OCI-LY7 (cell line): ENCODE data around the gene TBC1D21. TPM values are rescaled to one million over a fixed set of nuclear protein-coding genes. Genes with fewer than 3 reads are reported as not detected.

Experiments used
- BruUV-seq: library from RNA; stranded (reverse); fragments of 400-500 nt; replicated peaks from 2 replicates; lab custom pipeline; 2021; lab: Mats Ljungman, UMichigan
- CTCF ChIA-PET: fragments of 300-600 bp; sonication (Branson Sonifier 250); formaldehyde crosslinking; loops from one replicate; lab custom pipeline; 2022; ENCODE audit warnings: antibody characterized with exemption; ENCODE audit not compliant: unreplicated experiment; lab: Charles Lee
- POLR2A ChIA-PET: fragments of 300-600 bp; sonication (Branson Sonifier 250); formaldehyde crosslinking; loops from one replicate; lab custom pipeline; 2022; ENCODE audit warnings: antibody characterized with exemption; lab: Charles Lee
- DNase-seq: peaks from one replicate; pipeline ENCODE4 v3.0.0-alpha.2; 2015; ENCODE audit warnings: low spot score
- H2AFZ ChIP-seq: fragments of 200-600 bp; sonication (generic), shearing (Covaris generic); 2 replicates; pipeline ENCODE4 v1.6.1; 2014; ENCODE audit warnings: mild to moderate bottlenecking, antibody characterized with exemption, low read length, moderate library complexity
- H3K27ac ChIP-seq: fragments of 200-600 bp; sonication (generic); 2 replicates; pipeline ENCODE4 v1.5.1; 2014; ENCODE audit warnings: mixed run types, low read depth, mild to moderate bottlenecking, moderate library complexity, low read length, inconsistent platforms; ENCODE audit not compliant: poor library complexity, severe bottlenecking
- H3K36me3 ChIP-seq: fragments of 200-600 bp; sonication (generic); 2 replicates; pipeline ENCODE4 v1.6.1; 2014; ENCODE audit warnings: mild to moderate bottlenecking, antibody characterized with exemption, low read length, moderate library complexity, mixed read lengths; ENCODE audit not compliant: insufficient read depth
- H3K4me1 ChIP-seq: fragments of 200-600 bp; sonication (generic); 2 replicates; pipeline ENCODE4 v1.5.1; 2014; ENCODE audit warnings: mild to moderate bottlenecking, low read length; ENCODE audit not compliant: insufficient read depth, poor library complexity, severe bottlenecking
- H3K4me2 ChIP-seq: fragments of 200-600 bp; sonication (generic); 2 replicates; pipeline ENCODE4 v1.6.1; 2014; ENCODE audit warnings: mild to moderate bottlenecking, low read length
- H3K4me3 ChIP-seq: fragments of 200-600 bp; sonication (generic); 2 replicates; pipeline ENCODE4 v1.5.1; 2014; ENCODE audit warnings: mild to moderate bottlenecking, low read depth, low read length; ENCODE audit not compliant: poor library complexity, severe bottlenecking
- H3K79me2 ChIP-seq: fragments of 200-600 bp; sonication (generic); 2 replicates; pipeline ENCODE4 v1.6.1; 2016; ENCODE audit warnings: low read depth, mild to moderate bottlenecking, low read length, moderate library complexity, mixed read lengths; ENCODE audit not compliant: insufficient read depth
- H3K9me2 ChIP-seq: fragments of 200-600 bp; sonication (generic); 2 replicates; pipeline ENCODE4 v1.6.1; 2016; ENCODE audit warnings: mild to moderate bottlenecking, low read length, mixed read lengths; ENCODE audit not compliant: insufficient read depth
- H3K9me3 ChIP-seq: fragments of 200-600 bp; sonication (generic); 2 replicates; pipeline ENCODE4 v1.6.1; 2014; ENCODE audit warnings: mild to moderate bottlenecking, mixed run types, low read length, mixed read lengths
- H4K20me1 ChIP-seq: fragments of 200-600 bp; sonication (generic); 2 replicates; pipeline ENCODE4 v1.6.1; 2014; ENCODE audit warnings: mild to moderate bottlenecking, antibody characterized with exemption, low read length, moderate library complexity, mixed read lengths; ENCODE audit not compliant: insufficient read depth
- CTCF ChIP-seq: fragments of 200-600 bp; sonication (generic); conservative IDR thresholded peaks from 2 replicates; pipeline ENCODE4 v1.5.1; 2014; ENCODE audit warnings: mild to moderate bottlenecking, antibody characterized with exemption, low read length, moderate library complexity, mixed read lengths
- EZH2phosphoT487 ChIP-seq: fragments of 200-600 bp; sonication (generic); IDR thresholded peaks from 2 replicates; pipeline ENCODE4 v1.6.1; 2018; ENCODE audit warnings: low read depth, borderline replicate concordance, mild to moderate bottlenecking, mixed run types, antibody characterized with exemption, low read length, moderate library complexity, mixed read lengths
- intact Hi-C: fragments of 100-400 bp; cut with micrococcal nuclease; formaldehyde crosslinking; loops from one replicate; pipeline ENCODE4 v1.10.0; 2022; ENCODE audit not compliant: unreplicated experiment
- total RNA-seq, 2 experiments: library from RNA; depleted of rRNA in 1 of 2; stranded (reverse); fragments of >200 nt in 1 of 2; shearing (Covaris generic) in 1 of 2; gene quantifications; 2 replicates each; pipeline ENCODE4 v1.2.3, GENCODE V29; 2014 to 2022

Gene TBC1D21
- total RNA-seq, 2 experiments from 2014 or later: not detected

DNA sequence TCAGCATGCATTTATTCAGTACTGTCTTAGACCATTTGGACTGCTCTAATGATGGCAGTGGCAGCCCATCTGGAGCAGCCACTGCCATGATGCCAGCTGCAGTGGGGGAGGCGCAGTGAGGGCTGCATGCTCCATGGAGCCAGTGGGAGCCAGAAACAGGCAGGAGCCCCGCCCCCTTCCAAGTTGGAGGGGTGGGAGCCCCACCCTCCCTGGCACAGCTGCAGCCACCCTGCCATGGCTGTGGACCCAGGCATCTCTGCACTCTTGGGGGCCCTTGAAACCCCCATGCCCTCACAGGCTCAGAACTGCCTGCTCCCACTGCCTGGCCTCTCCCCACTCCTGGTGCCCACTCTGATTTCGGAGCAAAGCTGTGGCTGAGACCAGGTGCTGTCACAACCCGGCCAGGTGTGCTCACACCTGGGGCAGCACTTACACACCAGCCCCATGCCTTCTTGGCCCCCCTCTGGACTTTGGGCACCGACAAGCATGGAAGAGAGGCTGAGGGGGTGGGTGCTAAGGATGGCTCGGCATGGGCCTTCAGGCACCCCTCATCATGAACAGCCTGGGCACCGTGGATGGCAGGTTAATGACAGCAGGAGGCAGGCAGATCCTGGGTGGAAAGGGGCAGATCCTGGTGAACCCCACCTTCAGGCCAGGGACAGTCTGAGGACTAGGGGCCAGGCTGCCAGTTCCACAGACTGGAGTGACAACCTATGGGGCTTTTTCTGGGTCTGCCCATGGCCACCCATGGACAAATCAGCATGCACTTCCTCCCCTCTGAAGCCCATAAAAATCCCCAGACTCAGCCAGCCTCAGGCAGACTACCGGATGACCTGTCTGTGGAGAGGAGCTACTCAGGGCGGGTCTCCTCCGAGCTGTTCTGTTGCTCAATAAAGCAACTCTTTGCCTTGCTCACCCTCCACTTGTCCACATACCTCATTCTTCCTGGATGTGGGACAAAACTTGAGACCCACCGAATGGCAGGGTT lies 18.3 kb downstream of the TBC1D21 start:
- intact Hi-C loops: no loop called here
- Histone ChIP-seq H3K9me3 (no peaks in the 10 kb centered on the region), H3K79me2 (no peaks in the 10 kb centered on the region), H3K36me3 (no peaks in the 10 kb centered on the region), H3K4me3 (no peak overlapping the region), H3K27ac (no peak overlapping the region), H3K9me2 (no peaks in the 10 kb centered on the region), H2AFZ (no peak overlapping the region), H3K4me1 (no peaks in the 10 kb centered on the region), H4K20me1 (no peaks in the 10 kb centered on the region), H3K4me2 (no peak overlapping the region)
- DNase-seq: no peak
- BruUV-seq: no TSS peak
- CTCF ChIA-PET: no interaction called here
- TF ChIP-seq EZH2phosphoT487 (no peak), CTCF (no peak)
- POLR2A ChIA-PET: no interaction called here

DNA sequence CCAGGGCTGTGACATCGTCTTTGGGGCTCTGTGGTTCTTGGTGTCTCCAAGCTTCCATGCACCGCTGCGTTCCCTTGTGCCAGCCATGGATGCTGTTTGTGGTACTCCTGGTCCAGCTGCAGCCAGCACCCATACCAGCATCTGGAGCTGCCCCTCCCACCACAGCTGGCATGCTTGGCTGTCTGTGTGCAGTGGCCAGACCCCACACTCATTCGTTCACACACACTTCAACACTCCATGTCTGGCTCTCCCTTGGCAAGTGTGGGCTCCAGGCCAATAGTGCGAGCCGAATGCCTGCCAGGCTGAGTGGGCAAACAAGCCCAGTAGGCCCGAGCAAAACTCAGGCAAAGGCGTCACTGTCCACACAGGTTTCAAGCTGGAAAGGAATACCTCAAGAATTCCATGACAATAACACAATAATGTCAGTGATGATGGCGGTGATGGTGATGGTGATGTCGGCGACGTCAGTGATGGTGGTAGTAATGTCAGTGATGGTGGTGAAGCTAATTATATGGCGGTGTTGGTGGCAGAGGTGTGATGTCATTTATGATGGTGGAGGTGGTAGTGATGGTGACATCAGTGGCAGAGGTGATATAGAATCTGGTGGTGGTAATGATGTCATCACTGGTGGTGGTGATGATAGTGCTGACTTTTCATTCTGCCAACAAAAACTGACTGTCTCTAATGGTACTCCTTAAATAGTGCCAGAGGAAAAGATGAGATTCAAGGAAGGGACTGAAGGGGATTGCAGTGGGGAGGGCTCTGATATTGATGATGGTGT lies 19.3 kb downstream of the TBC1D21 start:
- CTCF ChIA-PET: interaction anchor here (0.6 kb wide), 1 partner anchor 81 kb away, joined by 3 read pairs; no protein-coding TSS in a partner anchor
- Histone ChIP-seq H2AFZ (no peak overlapping the region), H3K4me2 (no peak overlapping the region), H3K27ac (no peak overlapping the region), H3K79me2 (no peaks in the 10 kb centered on the region), H3K36me3 (no peaks in the 10 kb centered on the region), H3K9me3 (no peaks in the 10 kb centered on the region), H3K9me2 (no peaks in the 10 kb centered on the region), H3K4me3 (no peak overlapping the region), H4K20me1 (no peaks in the 10 kb centered on the region), H3K4me1 (no peaks in the 10 kb centered on the region)
- no peak for DNase-seq
- POLR2A ChIA-PET: no interaction called here
- intact Hi-C loops: no loop called here
- BruUV-seq: no TSS peak
- TF ChIP-seq EZH2phosphoT487 (no peak), CTCF (no peak)
